Type B pancreatic cell (in vitro differentiated cells): Measurements from ENCODE around the gene TBC1D10B. TPM values are rescaled to one million over a fixed set of nuclear protein-coding genes. Genes with fewer than 3 reads are reported as not detected.

ENCODE experiments used
- DNase-seq: peaks from one replicate; pipeline ENCODE4 v3.0.0; 2021; ENCODE audit warnings: mixed read lengths; ENCODE audit not compliant: unreplicated experiment; ENCODE audit errors: extremely low spot score
- H3K27ac Mint-ChIP-seq: 2 replicates; pipeline ENCODE4 v1.8.0; 2021; ENCODE audit warnings: mild to moderate bottlenecking, mixed read lengths
- H3K27me3 Mint-ChIP-seq: 2 replicates; pipeline ENCODE4 v1.8.0; 2021; ENCODE audit warnings: mixed read lengths
- H3K36me3 Mint-ChIP-seq: 2 replicates; pipeline ENCODE4 v1.8.0; 2021; ENCODE audit warnings: mixed read lengths
- H3K4me1 Mint-ChIP-seq: one replicate; pipeline ENCODE4 v1.8.0; 2021; ENCODE audit warnings: mixed read lengths; ENCODE audit not compliant: unreplicated experiment
- H3K4me3 Mint-ChIP-seq: 2 replicates; pipeline ENCODE4 v1.8.0; 2021; ENCODE audit warnings: mild to moderate bottlenecking, mixed read lengths
- H3K9me3 Mint-ChIP-seq: 2 replicates; pipeline ENCODE4 v1.8.0; 2021; ENCODE audit warnings: mixed read lengths
- CTCF ChIP-seq: fragments of 200-600 bp; sonication (generic); conservative IDR thresholded peaks from 2 replicates; pipeline ENCODE4 v1.5.0; 2021; ENCODE audit warnings: antibody characterized with exemption, mild to moderate bottlenecking
- total RNA-seq: library from RNA; stranded (reverse); gene quantifications from 2 replicates; pipeline ENCODE4 v1.2.1, GENCODE V29; 2021; ENCODE audit warnings: low replicate concordance

Gene TBC1D10B
- total RNA-seq, 1 donor from 2014 or later = 46.8 TPM

- Mint-ChIP-seq H3K9me3 (no peaks in the 10 kb centered on the region), H3K36me3 (no peaks in the 10 kb centered on the region), H3K4me3 (peak overlapping the region; percentile 85), H3K27me3 (no peaks in the 10 kb centered on the region), H3K27ac (peak overlapping the region; percentile 84), H3K4me1 (peaks cover 33% of the 10 kb centered on the region)
- peak; percentile 2 for TF ChIP-seq CTCF
- DNase-seq = no peak
Measured at GRCh38 chr16:30371248-30371816, 1.0 kb upstream of the TBC1D10B start.

DNA sequence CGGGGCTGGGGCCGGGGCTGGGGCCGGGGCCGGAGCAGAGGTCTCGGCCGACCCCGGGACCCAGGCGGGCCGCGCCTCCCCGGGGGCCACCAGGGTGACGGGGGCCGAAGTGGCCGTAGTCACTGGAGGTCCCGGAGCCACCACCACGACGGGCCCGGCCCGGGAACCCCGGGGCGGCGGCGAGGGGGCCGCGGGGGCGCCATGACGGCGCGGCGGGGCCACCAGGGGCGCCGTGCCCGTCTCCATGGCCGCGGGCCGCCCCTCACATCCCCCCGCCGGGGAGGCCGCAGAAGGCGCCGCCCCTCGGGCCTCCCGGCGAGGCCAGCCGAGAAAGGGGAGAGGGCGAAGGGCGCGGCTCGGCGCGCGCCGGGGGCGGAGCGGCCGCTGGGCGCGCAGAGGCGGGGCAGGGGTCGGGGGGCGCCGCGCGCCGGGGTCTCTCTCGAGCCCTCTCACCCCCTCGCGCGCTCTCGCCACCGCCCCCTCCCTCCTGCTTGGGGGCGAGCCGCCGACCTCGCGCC, 297 bp downstream of the TBC1D10B start:
- Mint-ChIP-seq H3K36me3 (no peaks in the 10 kb centered on the region), H3K4me3 (peak overlapping the region; percentile 85), H3K27me3 (no peaks in the 10 kb centered on the region), H3K9me3 (no peaks in the 10 kb centered on the region), H3K27ac (peak overlapping the region; percentile 84), H3K4me1 (peaks cover 41% of the 10 kb centered on the region)
- TF ChIP-seq CTCF = peak; percentile 50
- no peak for DNase-seq

DNA sequence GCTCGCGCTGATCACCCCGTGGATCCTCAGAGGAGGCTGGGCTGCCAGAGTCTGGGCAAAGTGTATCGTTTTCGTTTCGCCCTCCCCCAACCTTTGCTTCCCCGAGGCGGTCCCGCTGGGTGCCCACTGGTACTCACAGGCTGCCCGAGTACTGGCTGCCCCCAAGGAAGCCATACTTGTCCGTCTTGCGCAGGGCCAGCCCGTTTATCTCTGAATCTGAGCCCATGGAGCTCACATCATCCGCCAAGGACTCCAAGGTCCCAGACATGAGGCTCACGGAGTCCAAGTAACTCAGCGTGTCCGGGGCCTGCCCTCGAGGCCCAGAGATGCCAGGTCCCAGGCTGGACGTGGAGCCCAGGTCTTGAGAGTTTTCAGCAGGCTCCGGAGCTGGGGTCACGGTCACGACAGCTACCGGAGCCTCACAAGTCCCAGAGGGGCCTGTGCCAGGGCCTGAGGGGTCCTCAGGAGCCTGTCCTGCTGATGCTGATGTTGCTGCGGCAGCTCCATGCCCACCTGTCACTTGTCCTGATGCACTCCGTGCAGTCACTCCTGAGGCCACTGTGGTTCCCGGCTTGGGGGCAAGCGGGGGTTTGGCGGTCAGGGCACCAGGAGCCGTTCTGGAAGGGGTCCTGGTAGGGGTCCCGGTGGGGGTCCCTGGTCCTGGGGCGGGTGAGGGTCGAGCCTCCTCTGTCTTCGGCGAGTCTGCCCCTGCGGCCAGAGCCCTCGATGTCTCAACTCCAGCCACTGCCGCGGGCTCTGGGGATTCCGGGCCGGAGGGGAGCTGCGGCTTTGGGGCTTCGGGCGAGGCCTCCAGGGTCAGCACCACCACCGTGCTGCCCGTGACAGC, 980 bp downstream of the TBC1D10B start:
- Mint-ChIP-seq H3K27ac (peak overlapping the region; percentile 66), H3K4me3 (peak overlapping the region; percentile 94), H3K36me3 (peaks cover 4% of the 10 kb centered on the region), H3K4me1 (peaks cover 41% of the 10 kb centered on the region), H3K27me3 (no peaks in the 10 kb centered on the region), H3K9me3 (no peaks in the 10 kb centered on the region)
- TF ChIP-seq CTCF = no peak
- no peak for DNase-seq

GRCh38 chr16:30368792-30369090, 1.6 kb downstream of the TBC1D10B start:
- Mint-ChIP-seq H3K9me3 (no peaks in the 10 kb centered on the region), H3K27ac (peak overlapping the region; percentile 66), H3K4me1 (peaks cover 41% of the 10 kb centered on the region), H3K36me3 (peaks cover 4% of the 10 kb centered on the region), H3K4me3 (peak overlapping the region; percentile 94), H3K27me3 (no peaks in the 10 kb centered on the region)
- no peak for DNase-seq
- TF ChIP-seq CTCF = no peak

DNA sequence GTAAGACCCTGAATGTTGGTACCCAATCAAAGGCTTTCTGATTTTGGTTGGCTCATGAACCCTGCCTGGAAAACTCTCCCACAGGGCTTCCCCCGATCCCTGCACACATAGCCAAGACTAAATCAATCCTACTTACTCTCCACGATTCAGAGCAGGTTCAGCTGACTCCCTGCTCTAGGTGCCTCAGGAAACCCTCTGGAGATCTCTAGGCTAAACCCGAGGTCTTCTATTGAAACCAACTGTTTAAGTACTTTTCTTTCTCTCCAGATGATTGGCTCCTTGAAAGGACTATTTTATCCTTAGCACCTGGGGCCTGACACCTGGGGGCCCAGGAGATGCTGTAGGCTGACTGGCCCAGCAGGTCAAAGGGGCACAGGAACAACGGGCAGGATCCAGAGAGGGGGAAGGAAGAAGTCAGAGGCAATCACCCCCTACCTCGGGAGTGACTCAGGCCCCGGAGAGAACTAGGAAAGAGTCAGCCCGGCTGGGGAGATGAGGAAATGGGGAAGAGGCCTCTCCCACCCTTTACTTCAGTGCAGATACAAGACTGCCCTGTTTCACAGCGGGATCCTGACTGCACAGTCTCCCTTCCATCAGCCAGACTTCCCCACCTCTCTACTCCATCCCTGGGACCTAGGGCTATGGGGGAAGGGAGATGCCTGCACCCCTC, 2.0 kb downstream of the TBC1D10B start:
- no peak for DNase-seq
- TF ChIP-seq CTCF = no peak

More for the DNA sequence above, 2.0 kb downstream of the TBC1D10B start:
- Mint-ChIP-seq H3K9me3 (no peaks in the 10 kb centered on the region), H3K36me3 (peaks cover 5% of the 10 kb centered on the region), H3K4me1 (peaks cover 41% of the 10 kb centered on the region), H3K27ac (peak overlapping the region; percentile 66), H3K4me3 (peak overlapping the region; percentile 94), H3K27me3 (no peaks in the 10 kb centered on the region)
